ENCODE measurements around the gene TMEM132C. TPM values are rescaled to one million over a fixed set of nuclear protein-coding genes. Genes with fewer than 3 reads are reported as not detected.

TMEM132C gene
- total and polyA plus RNA-seq, 2 of the 8 experiments (the other 6 are each of a cell fraction or from before 2014, with no cell fraction given) = 0.23 to 0.76 TPM

DNA sequence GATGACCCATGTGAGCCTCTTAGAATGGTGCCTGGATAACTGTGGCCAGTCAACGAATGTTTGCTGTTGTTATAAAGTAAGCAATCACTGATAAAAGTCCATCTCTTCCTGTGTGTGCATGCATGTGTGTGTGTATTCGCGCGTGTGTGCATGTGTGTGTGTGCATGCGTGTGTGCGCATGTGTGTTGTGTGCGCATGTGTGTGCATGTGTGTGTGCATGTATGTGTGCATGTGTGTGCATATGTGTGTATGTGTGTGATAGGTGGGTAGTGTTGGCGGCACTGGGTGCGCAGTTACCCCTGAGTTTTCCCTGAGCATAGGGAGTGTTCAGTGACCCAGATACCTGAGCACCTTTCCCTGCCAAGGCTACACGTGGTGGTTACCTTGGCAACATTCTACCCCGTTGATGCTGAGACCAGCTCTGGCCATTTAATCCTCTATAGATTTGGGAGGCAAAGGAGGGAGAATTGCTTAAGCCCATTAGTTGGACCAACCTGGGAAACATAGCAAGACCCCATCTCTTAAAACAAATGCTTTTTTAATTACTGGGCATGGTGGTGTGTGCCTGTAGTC lies 419.0 kb downstream of the TMEM132C start (continued):
- TF ChIP-seq, protein P1, sequence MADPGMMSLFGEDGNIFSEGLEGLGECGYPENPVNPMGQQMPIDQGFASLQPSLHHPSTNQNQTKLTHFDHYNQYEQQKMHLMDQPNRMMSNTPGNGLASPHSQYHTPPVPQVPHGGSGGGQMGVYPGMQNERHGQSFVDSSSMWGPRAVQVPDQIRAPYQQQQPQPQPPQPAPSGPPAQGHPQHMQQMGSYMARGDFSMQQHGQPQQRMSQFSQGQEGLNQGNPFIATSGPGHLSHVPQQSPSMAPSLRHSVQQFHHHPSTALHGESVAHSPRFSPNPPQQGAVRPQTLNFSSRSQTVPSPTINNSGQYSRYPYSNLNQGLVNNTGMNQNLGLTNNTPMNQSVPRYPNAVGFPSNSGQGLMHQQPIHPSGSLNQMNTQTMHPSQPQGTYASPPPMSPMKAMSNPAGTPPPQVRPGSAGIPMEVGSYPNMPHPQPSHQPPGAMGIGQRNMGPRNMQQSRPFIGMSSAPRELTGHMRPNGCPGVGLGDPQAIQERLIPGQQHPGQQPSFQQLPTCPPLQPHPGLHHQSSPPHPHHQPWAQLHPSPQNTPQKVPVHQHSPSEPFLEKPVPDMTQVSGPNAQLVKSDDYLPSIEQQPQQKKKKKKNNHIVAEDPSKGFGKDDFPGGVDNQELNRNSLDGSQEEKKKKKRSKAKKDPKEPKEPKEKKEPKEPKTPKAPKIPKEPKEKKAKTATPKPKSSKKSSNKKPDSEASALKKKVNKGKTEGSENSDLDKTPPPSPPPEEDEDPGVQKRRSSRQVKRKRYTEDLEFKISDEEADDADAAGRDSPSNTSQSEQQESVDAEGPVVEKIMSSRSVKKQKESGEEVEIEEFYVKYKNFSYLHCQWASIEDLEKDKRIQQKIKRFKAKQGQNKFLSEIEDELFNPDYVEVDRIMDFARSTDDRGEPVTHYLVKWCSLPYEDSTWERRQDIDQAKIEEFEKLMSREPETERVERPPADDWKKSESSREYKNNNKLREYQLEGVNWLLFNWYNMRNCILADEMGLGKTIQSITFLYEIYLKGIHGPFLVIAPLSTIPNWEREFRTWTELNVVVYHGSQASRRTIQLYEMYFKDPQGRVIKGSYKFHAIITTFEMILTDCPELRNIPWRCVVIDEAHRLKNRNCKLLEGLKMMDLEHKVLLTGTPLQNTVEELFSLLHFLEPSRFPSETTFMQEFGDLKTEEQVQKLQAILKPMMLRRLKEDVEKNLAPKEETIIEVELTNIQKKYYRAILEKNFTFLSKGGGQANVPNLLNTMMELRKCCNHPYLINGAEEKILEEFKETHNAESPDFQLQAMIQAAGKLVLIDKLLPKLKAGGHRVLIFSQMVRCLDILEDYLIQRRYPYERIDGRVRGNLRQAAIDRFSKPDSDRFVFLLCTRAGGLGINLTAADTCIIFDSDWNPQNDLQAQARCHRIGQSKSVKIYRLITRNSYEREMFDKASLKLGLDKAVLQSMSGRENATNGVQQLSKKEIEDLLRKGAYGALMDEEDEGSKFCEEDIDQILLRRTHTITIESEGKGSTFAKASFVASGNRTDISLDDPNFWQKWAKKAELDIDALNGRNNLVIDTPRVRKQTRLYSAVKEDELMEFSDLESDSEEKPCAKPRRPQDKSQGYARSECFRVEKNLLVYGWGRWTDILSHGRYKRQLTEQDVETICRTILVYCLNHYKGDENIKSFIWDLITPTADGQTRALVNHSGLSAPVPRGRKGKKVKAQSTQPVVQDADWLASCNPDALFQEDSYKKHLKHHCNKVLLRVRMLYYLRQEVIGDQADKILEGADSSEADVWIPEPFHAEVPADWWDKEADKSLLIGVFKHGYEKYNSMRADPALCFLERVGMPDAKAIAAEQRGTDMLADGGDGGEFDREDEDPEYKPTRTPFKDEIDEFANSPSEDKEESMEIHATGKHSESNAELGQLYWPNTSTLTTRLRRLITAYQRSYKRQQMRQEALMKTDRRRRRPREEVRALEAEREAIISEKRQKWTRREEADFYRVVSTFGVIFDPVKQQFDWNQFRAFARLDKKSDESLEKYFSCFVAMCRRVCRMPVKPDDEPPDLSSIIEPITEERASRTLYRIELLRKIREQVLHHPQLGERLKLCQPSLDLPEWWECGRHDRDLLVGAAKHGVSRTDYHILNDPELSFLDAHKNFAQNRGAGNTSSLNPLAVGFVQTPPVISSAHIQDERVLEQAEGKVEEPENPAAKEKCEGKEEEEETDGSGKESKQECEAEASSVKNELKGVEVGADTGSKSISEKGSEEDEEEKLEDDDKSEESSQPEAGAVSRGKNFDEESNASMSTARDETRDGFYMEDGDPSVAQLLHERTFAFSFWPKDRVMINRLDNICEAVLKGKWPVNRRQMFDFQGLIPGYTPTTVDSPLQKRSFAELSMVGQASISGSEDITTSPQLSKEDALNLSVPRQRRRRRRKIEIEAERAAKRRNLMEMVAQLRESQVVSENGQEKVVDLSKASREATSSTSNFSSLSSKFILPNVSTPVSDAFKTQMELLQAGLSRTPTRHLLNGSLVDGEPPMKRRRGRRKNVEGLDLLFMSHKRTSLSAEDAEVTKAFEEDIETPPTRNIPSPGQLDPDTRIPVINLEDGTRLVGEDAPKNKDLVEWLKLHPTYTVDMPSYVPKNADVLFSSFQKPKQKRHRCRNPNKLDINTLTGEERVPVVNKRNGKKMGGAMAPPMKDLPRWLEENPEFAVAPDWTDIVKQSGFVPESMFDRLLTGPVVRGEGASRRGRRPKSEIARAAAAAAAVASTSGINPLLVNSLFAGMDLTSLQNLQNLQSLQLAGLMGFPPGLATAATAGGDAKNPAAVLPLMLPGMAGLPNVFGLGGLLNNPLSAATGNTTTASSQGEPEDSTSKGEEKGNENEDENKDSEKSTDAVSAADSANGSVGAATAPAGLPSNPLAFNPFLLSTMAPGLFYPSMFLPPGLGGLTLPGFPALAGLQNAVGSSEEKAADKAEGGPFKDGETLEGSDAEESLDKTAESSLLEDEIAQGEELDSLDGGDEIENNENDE (IDR thresholded peaks at IDR 0.05; ENCODE audit: insufficient replicate concordance, low read length) = no peak
- TF ChIP-seq CHD1 (IDR thresholded peaks at IDR 0.05; ENCODE audit: low read depth, low read length) (no peak), CTBP2 (IDR thresholded peaks at IDR 0.05; ENCODE audit: borderline replicate concordance, insufficient read depth, insufficient read length, low read length) (no peak), CREB1 (IDR thresholded peaks at IDR 0.05) (no peak), RBBP5 (IDR thresholded peaks at IDR 0.05; ENCODE audit: borderline replicate concordance, low read depth, low read length) (no peak)
